Occipital lobe (tissue), 2 donors: Measurements from ENCODE around the gene NOD1. TPM values are rescaled to one million over a fixed set of nuclear protein-coding genes. Genes with fewer than 3 reads are reported as not detected.
"Not testable (repeated sequence)": the region's sequence is repeated elsewhere in the genome, so short reads cannot be mapped to it uniquely, and the experiment has no call there.

Experiments
- DNase-seq: peaks from one replicate; lab custom pipeline; 2025; lab: John Stamatoyannopoulos, UW
- total RNA-seq: library from RNA; depleted of rRNA; stranded (reverse); fragments of >200 nt; gene quantifications from one replicate; pipeline ENCODE4 v1.2.3, GENCODE V29; 2014

The NOD1 gene
- 1.9 TPM for total RNA-seq

DNA sequence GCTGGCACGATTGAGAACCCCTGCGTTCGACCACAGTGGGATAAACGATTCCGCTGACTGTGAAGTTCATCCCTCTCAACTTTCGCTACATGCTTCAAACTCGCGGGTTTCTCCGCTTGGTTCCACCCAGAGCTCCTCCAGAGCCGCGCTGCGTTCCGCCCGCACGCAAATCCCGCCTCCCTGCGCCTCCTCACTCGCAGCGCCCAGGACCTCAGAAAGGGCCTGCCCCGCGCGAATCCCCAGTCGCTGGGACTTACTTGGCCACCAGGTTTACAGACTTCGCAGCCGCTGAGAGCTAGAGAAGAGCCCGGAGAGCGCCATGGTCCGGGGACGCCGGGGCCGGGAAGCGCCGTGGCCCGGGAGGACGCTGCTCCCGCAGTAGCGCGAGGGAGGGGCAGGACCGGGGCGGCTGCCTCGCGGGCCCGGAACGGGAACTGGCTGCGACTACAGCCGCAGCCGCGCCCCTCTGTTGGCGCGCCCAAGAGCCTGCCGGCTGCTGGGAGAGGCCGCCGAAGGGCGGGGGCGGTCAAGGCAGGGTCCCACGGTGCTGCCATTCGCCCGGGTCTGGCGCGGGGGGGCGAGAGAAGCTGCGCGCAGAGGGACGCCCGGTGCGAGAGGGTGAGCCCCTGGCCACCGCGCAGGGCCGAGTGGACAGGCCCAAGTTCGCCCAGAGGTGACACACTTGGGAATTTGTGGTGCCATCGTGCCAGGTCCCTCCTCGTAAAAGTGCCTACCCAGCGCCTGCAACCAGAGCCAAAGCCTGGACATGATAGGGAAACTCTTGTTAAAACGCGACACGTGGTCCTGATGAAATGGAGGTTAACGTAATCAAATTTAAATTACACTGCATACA is at the start of gene NOD1:
Gene NOD1, minus strand, starts transcription at position 436 of the 853 bp plus-strand sequence. CDS start 21,863 bp downstream, outside the sequence.
- peak; percentile 61 for DNase-seq

DNA sequence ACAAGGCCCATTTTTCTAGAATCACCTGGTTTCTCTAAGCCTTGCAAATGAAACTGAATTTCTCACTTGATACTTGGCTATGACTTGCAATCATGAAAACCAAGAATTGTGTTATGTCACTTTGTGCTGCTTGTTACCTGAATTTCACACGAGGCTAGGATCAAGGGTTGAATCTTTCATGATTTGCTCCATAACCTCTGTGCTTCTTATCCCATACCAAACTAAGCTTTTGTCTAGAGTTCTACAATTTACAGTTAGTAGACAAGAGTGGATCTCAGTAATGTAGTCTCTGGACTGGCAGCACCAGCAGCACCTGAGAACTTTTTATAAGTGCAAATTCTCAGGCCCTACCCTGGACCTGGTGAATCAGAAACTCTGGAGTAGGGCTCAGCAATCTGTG is 48.7 kb upstream of the NOD1 start:
- DNase-seq = not testable (repeated sequence)

GRCh38 chr7:30526163-30526562 is 47.6 kb upstream of the NOD1 start:
- DNase-seq = no peak

DNA sequence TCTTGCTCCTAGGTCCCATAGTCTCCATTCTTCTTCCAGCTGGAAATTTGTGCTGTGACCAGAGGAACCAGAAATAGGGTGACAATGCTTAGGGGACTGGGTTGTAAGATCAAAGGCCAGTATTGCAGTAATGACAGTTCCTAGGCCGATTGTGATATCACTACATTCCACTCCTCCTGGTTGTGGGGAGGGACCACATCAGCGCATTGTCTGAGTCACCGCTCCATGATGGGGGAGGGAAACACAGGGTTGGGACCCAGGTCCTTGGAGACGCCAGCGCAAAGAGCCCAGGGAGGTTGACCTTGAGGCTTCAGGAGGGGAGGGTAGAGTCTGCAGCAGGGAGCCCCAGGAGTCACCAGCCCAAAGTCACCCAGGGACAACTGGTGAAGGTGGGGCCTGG is 46.8 kb upstream of the NOD1 start:
- DNase-seq = no peak

DNA sequence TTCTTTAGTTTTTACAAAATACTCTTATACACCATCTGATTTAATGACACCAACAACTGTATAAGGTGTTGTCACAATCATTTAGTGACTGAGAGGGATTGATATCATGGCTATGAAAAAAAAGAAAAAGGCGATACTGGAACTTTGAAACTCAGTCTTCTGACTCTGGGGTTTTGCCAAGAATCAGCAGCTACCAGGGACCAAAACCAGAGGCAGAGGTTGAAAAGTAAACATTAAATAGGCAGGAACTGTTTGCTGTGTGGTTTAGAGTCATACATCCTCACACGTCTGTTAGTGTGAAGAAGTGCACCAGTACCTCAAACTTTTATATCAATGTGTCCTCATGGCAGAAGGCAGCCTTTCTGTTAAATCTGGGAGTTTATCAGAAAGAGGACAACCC is 46.0 kb upstream of the NOD1 start:
- DNase-seq = no peak

- no peak for DNase-seq
Observed at GRCh38 chr7:30523466-30523865, 44.9 kb upstream of the NOD1 start.

GRCh38 chr7:30522159-30522558 is 43.6 kb upstream of the NOD1 start:
- DNase-seq = no peak

DNA sequence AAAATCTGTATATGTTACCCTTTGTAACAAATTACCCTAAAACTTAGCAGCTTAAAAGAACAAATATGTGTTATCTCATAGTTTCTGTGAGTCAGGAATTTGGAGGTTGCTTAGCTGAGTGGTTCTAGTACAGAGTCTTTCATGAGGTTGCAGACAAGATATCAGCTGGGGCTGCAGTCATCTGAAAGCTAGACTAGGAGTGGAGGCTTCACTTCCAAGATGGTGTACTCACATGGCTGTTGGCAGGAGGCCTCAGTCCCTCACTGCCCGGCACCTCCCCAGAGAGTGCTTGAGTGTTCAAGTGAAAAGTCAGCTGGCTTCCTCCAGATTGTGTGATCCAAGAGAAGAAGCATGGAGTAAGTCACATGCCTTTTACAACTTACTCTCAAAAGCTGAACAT is 42.9 kb upstream of the NOD1 start:
- no peak for DNase-seq

DNA sequence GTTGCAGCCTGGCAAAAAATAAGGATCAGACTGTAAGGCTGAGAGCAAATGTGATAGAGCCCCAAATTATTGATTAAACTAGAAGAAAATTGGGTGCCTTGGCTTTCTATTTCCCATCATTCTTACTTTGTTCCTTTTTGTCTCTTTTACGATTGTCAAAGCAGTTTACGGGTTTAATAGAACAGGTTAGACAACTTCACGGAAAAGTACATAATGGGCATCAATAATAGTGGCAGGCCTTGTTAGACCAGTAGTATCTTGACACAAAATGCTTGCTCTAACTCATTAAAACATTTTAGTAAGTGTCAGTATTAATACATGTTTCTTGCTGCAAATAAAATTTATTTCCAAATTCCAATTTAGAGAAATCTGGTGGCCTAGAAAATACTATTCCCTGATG is 40.5 kb upstream of the NOD1 start:
- no peak for DNase-seq

DNA sequence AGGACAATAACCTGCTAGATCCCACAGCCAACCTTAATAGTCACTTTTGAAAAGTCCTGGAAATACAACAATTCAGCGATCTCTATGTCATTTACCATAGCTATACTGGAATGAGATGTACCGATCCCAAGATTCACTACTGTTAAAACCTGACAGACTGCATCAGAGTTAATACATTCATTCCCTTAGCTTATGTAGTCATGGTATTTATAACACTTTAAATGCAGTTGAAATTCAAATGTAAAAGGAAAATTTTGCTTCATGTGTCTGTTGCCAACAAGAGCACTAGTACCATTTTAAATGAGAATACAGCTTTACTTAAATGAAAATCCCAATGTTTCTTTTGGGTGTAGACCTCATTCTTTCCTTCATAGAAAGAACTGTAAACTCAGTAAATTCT is 37.2 kb upstream of the NOD1 start:
- no peak for DNase-seq

- DNase-seq = no peak
Observed at GRCh38 chr7:30514776-30515175, 36.2 kb upstream of the NOD1 start.

- no peak for DNase-seq
Observed at GRCh38 chr7:30514177-30514576, 35.6 kb upstream of the NOD1 start.

DNA sequence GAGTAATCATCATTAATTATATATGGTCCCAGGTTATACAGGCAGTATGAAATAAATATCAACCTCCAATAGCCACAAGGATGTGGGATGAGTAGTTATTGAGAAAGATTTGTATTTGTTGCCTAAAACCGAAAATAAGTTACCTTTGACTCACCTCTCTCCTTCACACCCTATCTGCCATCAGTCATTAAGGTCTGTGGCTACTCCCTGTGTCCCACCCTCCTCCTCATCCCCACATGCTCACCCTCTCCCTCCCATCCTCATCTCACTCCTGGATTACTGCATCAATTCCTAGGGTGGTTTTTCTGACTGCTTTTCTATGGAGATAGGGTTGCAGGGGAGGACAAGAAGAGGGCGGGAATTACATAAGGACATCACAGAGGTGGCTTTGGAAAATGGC is 35.2 kb upstream of the NOD1 start:
- no peak for DNase-seq

DNA sequence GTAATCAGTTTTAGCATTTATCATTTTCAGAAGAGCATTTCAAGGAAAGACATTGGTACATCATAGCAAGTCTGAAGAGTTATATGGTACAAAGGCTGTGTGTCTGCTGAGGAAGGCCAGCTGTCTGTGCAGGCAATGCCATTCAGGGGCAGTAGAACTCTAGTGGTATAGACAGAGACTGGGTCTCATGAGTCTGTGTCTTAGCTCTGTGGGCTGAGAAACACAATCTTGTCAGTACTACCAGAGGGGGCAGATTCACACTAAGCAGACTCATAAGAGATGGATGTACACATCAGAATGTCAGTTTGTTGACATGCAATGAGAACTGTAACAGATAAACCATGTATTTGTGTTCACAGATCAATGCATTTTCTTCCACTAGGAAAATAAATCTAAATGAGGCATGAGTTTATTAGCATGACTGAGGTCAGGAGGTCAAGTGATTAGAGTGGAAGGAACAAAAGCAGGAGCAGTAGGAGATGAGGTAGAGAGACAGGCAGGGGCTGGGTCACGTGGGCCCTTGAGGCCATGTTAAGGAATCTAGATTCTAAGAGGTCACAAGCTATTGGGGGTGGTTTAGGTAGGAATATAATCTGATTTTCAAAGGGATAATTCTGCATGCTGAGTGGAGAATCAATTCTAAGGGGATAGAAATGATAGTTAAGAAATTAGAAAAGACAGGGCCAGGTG is 33.5 kb upstream of the NOD1 start:
- no peak for DNase-seq

DNA sequence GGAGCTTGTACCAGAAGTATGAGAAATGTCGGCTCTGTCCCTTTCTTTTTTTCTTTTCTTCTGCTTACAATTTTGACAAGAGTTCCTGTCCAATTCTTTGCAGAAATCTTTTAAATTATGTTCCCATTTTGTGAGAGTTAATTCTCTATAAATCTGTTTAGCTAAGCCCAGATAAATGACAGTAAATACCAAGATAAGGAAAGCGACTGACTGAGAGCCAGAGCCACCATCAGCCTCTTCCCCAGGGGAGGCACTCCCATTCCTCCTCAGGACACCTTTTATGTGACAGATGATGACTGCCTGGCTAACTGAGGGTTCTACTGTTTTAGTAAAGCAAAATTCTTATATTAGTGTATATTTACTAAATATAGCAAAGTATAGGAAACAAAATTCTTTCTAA is 32.9 kb upstream of the NOD1 start:
- no peak for DNase-seq

GRCh38 chr7:30510124-30511075 is 31.8 kb upstream of the NOD1 start:
- DNase-seq = no peak

GRCh38 chr7:30509171-30509857 is 30.7 kb upstream of the NOD1 start:
- DNase-seq = not testable (repeated sequence)

- DNase-seq = not testable (repeated sequence)
Observed at GRCh38 chr7:30507346-30507900, 28.8 kb upstream of the NOD1 start.

DNA sequence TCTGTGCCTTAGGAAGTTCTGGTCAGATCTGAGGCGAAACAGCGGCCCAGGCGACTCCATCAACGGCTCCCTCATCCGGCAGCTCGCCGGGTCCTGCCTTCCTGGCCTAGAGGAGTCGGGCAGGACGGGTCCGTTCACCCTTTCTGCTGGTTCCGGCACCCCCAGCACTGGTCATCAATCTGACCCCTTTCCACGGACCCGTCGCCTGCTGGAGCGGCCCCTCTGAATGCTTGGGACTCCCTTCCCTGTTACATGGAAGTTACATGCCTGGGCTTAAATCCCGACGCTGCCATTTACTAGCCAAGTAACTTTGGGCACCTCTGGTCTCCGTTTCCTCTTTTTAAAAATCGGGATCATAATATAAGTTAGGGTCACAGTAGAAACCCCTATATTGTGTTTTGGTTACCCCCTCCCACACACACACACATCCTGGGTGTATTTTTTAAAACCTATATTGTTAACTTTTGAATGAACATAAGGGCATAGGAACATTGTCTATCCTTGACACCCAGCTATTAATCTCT is 26.7 kb upstream of the NOD1 start:
- no peak for DNase-seq

- peak; percentile 99 for DNase-seq
Observed at GRCh38 chr7:30504301-30505173, 26.0 kb upstream of the NOD1 start, which contains the start of gene GGCT. TSS of gene GGCT (minus strand) at chr7:30504829. CDS start at chr7:30504709, 120 bp downstream.
